ENCODE measurements around the gene GALNT18.

- no peak for TF ChIP-seq POLR2AphosphoS5 (IDR thresholded peaks at IDR 0.05; ENCODE audit: low read depth)
- no peak for TF ChIP-seq CTCF (conservative IDR thresholded peaks at IDR 0.05; ENCODE audit: low read depth in 2 of 2)
- TF ChIP-seq EZH2phosphoT487 (IDR thresholded peaks at IDR 0.05; ENCODE audit: unreplicated experiment), result no peak
- TF ChIP-seq EZH2 (IDR thresholded peaks at IDR 0.05; ENCODE audit: low read depth, unreplicated experiment), result no peak
- no peak for TF ChIP-seq REST (IDR thresholded peaks at IDR 0.05; ENCODE audit: unreplicated experiment)
- no peak for TF ChIP-seq JUNB (IDR thresholded peaks at IDR 0.05; ENCODE audit: unreplicated experiment)
- no peak for TF ChIP-seq CREB1 (CRISPR knock-in tag; IDR thresholded peaks at IDR 0.05; ENCODE audit: low read depth)
- TF ChIP-seq ETS1 (IDR thresholded peaks at IDR 0.05), result no peak
- TF ChIP-seq ZNF331 (CRISPR knock-in tag; IDR thresholded peaks at IDR 0.05; ENCODE audit: low read depth), result no peak
Observed at GRCh38 chr11:11268706-11269105, 353.1 kb downstream of the GALNT18 start.
